Endodermal cell (in vitro differentiated cells): Measurements from ENCODE around the gene STEAP1B. TPM values are rescaled to one million over a fixed set of nuclear protein-coding genes. Genes with fewer than 3 reads are reported as not detected.
A peak's percentile ranks its signal among the peaks of the same experiment; 100 is the strongest.

Source experiments
- DNase-seq: peaks from one replicate; pipeline ENCODE4 v3.0.0-alpha.2; 2017
- H3K27ac ChIP-seq: 2 replicates; pipeline ENCODE4 v1.5.1; 2013; ENCODE audit warnings: mild to moderate bottlenecking, low read depth, low read length, moderate library complexity
- H3K27me3 ChIP-seq: 2 replicates; pipeline ENCODE4 v1.6.1; 2013; ENCODE audit warnings: mild to moderate bottlenecking, low read length, moderate library complexity; ENCODE audit not compliant: insufficient read depth, control insufficient read depth, poor library complexity, severe bottlenecking
- H3K36me3 ChIP-seq: 2 replicates; pipeline ENCODE4 v1.7.0; 2013; ENCODE audit warnings: mild to moderate bottlenecking, low read length, moderate library complexity; ENCODE audit not compliant: control insufficient read depth, insufficient read depth
- H3K4me1 ChIP-seq: one replicate; pipeline ENCODE4 v1.7.0; 2013; ENCODE audit warnings: low read length; ENCODE audit not compliant: control insufficient read depth, insufficient read depth
- H3K4me3 ChIP-seq: 2 replicates; pipeline ENCODE4 v1.5.1; 2013; ENCODE audit warnings: mild to moderate bottlenecking, low read length, moderate library complexity
- H3K9ac ChIP-seq: 2 replicates; pipeline ENCODE4 v1.6.1; 2013; ENCODE audit warnings: mild to moderate bottlenecking, low read length, moderate library complexity; ENCODE audit not compliant: poor library complexity, severe bottlenecking; ENCODE audit errors: extremely low read depth
- H3K9me3 ChIP-seq: 2 replicates; pipeline ENCODE4 v1.6.1; 2013; ENCODE audit warnings: mild to moderate bottlenecking, low read length, moderate library complexity; ENCODE audit not compliant: control insufficient read depth
- H3K27ac Mint-ChIP-seq: 2 replicates; pipeline ENCODE4 v1.8.0; 2020; ENCODE audit warnings: mixed read lengths
- H3K27me3 Mint-ChIP-seq: 2 replicates; pipeline ENCODE4 v1.8.0; 2021; ENCODE audit warnings: mild to moderate bottlenecking, mixed read lengths; ENCODE audit not compliant: insufficient read depth
- H3K36me3 Mint-ChIP-seq: 2 replicates; pipeline ENCODE4 v1.8.0; 2020; ENCODE audit warnings: low read depth, mixed read lengths
- H3K4me1 Mint-ChIP-seq: 2 replicates; pipeline ENCODE4 v1.8.0; 2020; ENCODE audit warnings: mixed read lengths
- H3K4me3 Mint-ChIP-seq: 2 replicates; pipeline ENCODE4 v1.8.0; 2020; ENCODE audit warnings: mild to moderate bottlenecking, moderate library complexity, mixed read lengths
- H3K9me3 Mint-ChIP-seq: 2 replicates; pipeline ENCODE4 v1.8.0; 2020; ENCODE audit warnings: mild to moderate bottlenecking, mixed read lengths
- WGBS, 2 experiments: methylation state at CpG; one replicate each; pipeline versions ENCODE4 v1.1.5 to v1.1.7; 2013; ENCODE audit warnings: missing lambda C conversion rate in 2 of 2, mixed read lengths in 1 of 2; ENCODE audit not compliant: insufficient coverage in 1 of 2, insufficient read length in 1 of 2; 5-methylcytosine and 5-hydroxymethylcytosine counted together
- total RNA-seq, 2 donors: library from RNA; stranded (reverse); fragmentation: NEBNext Ultra II Directional in 1 of 2; extraction: Animal tissue kit (Norgen Biotek cat#: 25700) in 1 of 2; gene quantifications; 2 replicates in 1 of 2; 3 replicates in 1 of 2; pipeline ENCODE4 v1.2.1, GENCODE V29; 2021
- TF ChIP-seq, protein P1 (sequence below): fragments of 200-600 bp; sonication (generic); conservative IDR thresholded peaks from 2 replicates; pipeline ENCODE4 v1.5.0; 2021; ENCODE audit warnings: antibody characterized with exemption, mild to moderate bottlenecking

STEAP1B gene
- total RNA-seq, 2 donors from 2014 or later = 30.5 to 54.2 TPM

DNA sequence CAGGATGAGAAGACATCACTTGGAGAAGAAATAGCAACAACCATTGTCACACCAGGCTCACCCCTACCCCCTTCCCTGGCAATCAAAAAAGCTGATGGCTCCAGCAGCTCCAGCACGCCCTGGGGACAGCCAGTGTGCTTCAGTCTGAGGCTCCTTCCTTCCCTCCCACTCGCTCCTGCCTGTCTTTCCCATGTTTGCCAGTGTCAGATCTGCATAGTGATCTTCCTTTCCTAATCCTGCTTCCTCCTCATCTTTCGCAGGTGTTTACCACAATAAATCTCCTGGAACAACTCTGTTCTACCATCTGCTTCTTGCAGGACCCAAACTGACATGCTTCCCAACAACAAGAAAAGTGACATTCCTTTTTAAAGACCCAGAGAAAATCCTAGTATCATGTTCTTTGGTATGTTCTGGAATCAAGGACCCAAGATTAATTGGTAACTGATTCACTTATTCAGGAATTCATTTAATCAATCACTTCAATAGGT is 57.1 kb downstream of the STEAP1B start:
- H3K27ac Mint-ChIP-seq = no peak overlapping the region
- TF ChIP-seq, protein P1, sequence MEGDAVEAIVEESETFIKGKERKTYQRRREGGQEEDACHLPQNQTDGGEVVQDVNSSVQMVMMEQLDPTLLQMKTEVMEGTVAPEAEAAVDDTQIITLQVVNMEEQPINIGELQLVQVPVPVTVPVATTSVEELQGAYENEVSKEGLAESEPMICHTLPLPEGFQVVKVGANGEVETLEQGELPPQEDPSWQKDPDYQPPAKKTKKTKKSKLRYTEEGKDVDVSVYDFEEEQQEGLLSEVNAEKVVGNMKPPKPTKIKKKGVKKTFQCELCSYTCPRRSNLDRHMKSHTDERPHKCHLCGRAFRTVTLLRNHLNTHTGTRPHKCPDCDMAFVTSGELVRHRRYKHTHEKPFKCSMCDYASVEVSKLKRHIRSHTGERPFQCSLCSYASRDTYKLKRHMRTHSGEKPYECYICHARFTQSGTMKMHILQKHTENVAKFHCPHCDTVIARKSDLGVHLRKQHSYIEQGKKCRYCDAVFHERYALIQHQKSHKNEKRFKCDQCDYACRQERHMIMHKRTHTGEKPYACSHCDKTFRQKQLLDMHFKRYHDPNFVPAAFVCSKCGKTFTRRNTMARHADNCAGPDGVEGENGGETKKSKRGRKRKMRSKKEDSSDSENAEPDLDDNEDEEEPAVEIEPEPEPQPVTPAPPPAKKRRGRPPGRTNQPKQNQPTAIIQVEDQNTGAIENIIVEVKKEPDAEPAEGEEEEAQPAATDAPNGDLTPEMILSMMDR = no peak
- Histone ChIP-seq H3K36me3 (no peaks in the 10 kb centered on the region), H3K4me1 (peaks cover 7% of the 10 kb centered on the region), H3K9ac (no peak overlapping the region), H3K9me3 (peaks cover 6% of the 10 kb centered on the region), H3K27me3 (no peaks in the 10 kb centered on the region), H3K4me3 (no peak overlapping the region), H3K27ac (no peak overlapping the region)
- no peak overlapping the region for H3K4me3 Mint-ChIP-seq
- peaks cover 7% of the 10 kb centered on the region for H3K36me3 Mint-ChIP-seq
- WGBS, 2 experiments = 84 to 92% methylated on average over 2 to 3 of the region's 3 CpGs
- no peaks in the 10 kb centered on the region for H3K9me3 Mint-ChIP-seq
- peaks cover 26% of the 10 kb centered on the region for H3K4me1 Mint-ChIP-seq
- no peak for DNase-seq
- H3K27me3 Mint-ChIP-seq = no peaks in the 10 kb centered on the region

DNA sequence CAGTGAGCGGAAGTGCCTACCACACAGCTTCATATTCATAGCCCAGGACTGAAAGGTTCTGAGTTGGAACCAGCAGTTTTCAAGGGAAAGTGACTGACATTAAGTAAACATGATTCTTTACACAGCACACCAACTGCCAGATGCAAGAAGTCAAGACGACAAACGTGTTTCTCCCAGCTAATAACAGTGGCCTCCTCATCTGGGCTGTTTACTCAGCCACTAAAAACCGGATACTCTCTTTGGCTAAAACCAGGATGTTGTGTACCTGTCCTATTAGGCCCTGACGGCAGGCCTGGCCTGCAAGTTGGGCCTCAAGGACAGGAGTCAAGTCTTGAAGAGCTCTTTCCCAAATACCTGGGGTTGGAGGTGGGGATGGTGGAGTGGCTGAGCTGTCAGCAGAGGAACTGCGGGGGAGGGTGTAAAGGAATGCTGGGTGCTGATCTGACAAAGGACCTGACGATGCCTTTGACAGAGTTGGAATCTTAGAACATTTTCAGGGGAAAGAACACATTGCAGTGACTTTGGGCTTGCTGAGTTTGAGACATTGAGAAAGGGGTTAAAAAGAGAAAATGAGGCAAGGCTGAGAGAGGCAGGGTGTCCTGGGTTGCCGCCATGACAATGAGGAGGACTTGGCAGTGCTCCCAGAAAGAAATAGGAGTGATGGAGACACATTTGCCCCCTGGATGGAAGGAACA is 57.7 kb downstream of the STEAP1B start:
- 70 to 74% methylated on average over 8 of the region's 8 CpGs for WGBS, 2 experiments
- Histone ChIP-seq H3K27me3 (no peaks in the 10 kb centered on the region), H3K4me3 (no peak overlapping the region), H3K9me3 (peaks cover 6% of the 10 kb centered on the region), H3K27ac (no peak overlapping the region), H3K36me3 (no peaks in the 10 kb centered on the region), H3K4me1 (peaks cover 7% of the 10 kb centered on the region), H3K9ac (no peak overlapping the region)
- Mint-ChIP-seq H3K27ac (no peak overlapping the region), H3K27me3 (no peaks in the 10 kb centered on the region), H3K4me1 (peaks cover 26% of the 10 kb centered on the region), H3K36me3 (peaks cover 11% of the 10 kb centered on the region), H3K4me3 (no peak overlapping the region), H3K9me3 (no peaks in the 10 kb centered on the region)
- peak; percentile 64 for DNase-seq
- TF ChIP-seq, protein P1 = no peak

DNA sequence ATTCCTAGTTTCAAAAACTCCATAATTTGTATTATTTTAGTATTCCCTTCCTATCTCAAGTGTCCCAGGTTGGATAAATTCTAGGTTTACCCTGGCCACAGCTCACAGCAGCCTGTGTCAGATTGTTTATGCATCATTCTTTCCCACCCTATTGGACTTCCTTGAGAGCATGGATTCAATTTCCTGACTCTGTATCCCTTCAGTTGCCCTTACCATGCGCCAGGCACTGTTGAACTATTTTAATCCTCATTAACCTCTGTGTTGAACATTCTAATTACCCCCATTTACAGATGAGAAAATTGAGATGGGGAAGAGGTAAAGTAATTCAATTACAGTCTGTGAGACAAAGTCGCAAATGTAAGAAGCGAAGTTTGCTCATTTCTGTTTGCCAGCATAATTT is 58.8 kb downstream of the STEAP1B start:
- TF ChIP-seq, protein P1 = no peak
- Histone ChIP-seq H3K4me3 (no peak overlapping the region), H3K27me3 (no peaks in the 10 kb centered on the region), H3K9me3 (peaks cover 6% of the 10 kb centered on the region), H3K4me1 (peaks cover 7% of the 10 kb centered on the region), H3K9ac (no peak overlapping the region), H3K36me3 (no peaks in the 10 kb centered on the region), H3K27ac (no peak overlapping the region)
- no peaks in the 10 kb centered on the region for H3K27me3 Mint-ChIP-seq
- H3K9me3 Mint-ChIP-seq = no peaks in the 10 kb centered on the region
- peaks cover 26% of the 10 kb centered on the region for H3K4me1 Mint-ChIP-seq
- no peak overlapping the region for H3K27ac Mint-ChIP-seq
- 96 to 100% methylated on average over 2 to 3 of the region's 3 CpGs for WGBS, 2 experiments
- H3K4me3 Mint-ChIP-seq = no peak overlapping the region
- H3K36me3 Mint-ChIP-seq = peaks cover 21% of the 10 kb centered on the region
- DNase-seq = no peak
